NCI-H2171 (cell line): Measurements from ENCODE around the gene MSH6.
"Not testable (repeated sequence)": the region's sequence is repeated elsewhere in the genome, so short reads cannot be mapped to it uniquely, and the experiment has no call there.

Experiments
- DNase-seq: peaks from one replicate; lab custom pipeline; 2025; lab: John Stamatoyannopoulos, UW

The MSH6 gene

DNA sequence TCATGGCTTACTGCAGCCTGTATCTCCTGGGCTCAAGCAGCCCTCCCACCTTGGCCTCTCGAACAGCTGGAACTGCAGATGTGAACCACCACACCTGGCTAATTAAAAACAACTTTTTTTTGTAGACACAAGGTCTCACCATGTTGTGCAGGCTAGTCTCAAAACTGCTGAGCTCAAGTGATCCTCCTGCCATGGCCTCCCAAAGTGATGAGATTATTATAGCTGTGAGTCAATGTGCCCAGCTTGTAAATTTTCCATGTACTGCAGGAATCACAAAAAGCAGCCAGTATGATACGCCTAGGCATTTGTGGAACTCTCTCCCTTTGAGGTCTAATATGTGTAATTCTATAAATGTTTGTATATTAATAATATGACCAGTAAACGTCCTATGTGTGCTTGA, 59.9 kb downstream of the MSH6 start:
- DNase-seq = no peak

DNA sequence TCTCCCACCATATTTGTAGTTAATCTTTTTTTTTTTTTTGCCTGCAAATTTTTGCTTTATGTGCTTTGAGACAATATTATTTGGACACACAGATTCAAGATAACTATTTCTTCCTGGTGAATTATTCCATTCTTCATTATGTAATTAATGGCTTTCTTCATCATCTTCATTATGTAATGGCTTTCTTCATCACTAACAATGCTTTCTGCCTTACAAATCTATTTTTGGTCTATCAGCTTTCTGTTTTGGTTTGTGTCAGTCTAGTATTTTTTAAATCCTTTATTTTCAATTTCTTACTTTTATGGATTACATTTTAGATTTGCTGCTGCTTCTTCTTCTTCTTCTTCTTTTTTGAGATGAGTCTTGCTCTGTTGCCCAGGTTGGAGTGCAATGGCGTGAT, 60.5 kb downstream of the MSH6 start:
- DNase-seq = no peak

DNA sequence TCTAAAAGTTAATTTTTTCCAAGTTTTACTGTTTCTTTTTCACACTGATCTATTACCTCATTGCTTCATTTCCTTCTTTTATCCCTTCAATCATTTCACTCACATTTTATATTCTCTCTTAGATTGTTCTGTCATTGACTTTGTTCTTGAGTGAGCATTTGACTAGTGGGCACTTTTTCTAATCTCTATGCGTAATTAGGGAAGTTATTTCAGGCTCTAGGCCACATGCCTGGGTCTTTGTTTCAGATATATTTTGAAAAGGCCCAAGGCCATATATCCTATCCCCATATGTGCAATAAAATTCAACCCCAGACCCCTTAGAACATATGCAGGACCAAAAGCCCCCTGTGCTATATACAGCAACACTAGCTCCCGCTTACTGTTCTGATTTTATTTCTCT, 61.2 kb downstream of the MSH6 start:
- no peak for DNase-seq

DNA sequence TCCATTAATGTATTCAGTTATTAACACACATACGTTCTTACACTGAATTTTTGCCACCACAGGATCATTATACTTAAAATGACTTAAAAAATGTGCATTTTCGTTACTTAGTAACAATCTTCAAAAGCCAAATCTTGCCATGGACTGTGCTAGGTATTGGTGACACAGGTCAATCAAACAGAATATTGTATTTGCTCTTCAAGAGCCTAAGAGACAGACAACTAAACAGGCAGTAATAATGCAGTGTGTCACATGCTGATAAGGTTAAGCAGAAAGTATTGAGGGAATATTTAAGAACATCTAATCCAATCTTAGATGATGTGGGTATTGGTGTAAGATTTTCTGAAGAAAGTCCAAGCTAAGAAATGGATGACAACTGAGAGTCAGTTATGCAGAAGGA, 66.4 kb downstream of the MSH6 start:
- no peak for DNase-seq

DNA sequence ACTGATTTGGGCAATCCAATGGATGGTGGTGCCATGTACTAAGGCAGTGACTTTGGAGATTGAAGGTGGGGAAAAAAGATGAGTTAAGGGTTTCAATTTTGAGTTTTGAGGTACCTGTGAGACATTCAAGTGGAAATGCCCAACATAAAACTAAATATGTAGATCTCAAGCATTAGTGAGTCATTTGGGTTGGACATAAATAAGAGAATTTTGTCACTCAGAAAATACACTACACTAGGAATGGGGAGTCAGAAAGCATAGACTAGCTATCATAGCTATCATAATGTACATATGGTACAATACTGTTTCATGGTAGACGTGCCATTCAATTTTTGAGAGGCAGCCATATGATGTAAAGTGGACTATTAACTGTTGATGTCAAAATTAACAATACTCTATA, 67.3 kb downstream of the MSH6 start:
- DNase-seq = no peak

DNA sequence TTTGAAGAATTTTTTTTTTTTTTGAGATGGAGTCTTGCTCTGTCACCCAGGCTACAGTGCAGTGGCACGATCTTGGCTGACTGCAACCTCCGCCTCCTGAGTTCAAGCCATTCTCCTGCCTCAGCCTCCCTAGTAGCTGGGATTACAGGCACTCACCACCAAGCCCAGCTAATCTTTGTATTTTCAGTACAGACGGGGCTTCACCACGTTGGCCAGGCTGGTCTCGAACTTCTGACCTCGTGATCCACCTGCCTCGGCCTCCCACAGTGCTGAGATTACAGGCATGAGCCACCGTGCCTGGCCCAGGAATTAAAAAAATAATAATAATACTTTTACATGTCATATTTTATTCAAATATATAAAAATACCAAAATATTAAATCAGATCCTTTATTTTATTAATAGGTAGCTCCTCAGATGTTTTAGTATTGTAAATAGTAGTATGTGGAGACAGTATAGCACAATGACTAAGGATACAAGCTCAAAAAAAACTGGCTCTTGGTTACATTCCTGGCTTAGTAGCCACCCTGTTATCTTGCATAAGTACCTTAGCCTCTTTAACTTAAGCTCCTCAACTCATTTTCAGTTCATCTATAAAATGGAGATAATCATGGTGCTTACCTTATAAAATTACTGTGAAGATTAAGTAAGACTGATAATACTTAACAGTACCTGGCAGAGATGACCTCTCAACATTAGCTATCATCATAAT, 70.3 kb downstream of the MSH6 start:
- not testable (repeated sequence) for DNase-seq
